Measurements from ENCODE around the gene TRAPPC1. TPM values are rescaled to one million over a fixed set of nuclear protein-coding genes. Genes with fewer than 3 reads are reported as not detected.

The TRAPPC1 gene
- total RNA-seq, 2 donors from 2014 or later, result 10.5 to 40.0 TPM

GRCh38 chr17:7894226-7894625 is 37.5 kb downstream of the TRAPPC1 start:
- ATAC-seq, result no peak
- H3K36me3 ChIP-seq (replicated peaks in 1 of 2; ENCODE audit: insufficient read depth in 1 of 2, low read depth in 2 of 2), result peaks cover 0 to 30% of the 10 kb centered on the region in 2 donors
- H3K4me3 ChIP-seq, result no peak overlapping the region
- WGBS, 2 donors, result 88 to 90% methylated on average over 9 of the region's 9 CpGs
- H3K9me3 ChIP-seq, result no peaks in the 10 kb centered on the region
- no peaks in the 10 kb centered on the region for H3K27me3 ChIP-seq
- H3K4me1 ChIP-seq, result peaks cover 11% of the 10 kb centered on the region
- intact Hi-C loops (cut with DNase I), result no loop called here
- TF ChIP-seq CTCF (IDR thresholded peaks at IDR 0.05), result no peak
- no peak for TF ChIP-seq POLR2A (IDR thresholded peaks at IDR 0.05)
- peak in 1 of 4 donors; percentile 4 for DNase-seq
- no peak overlapping the region for H3K27ac ChIP-seq

GRCh38 chr17:7893187-7893880 is 38.4 kb downstream of the TRAPPC1 start:
- 88 to 90% methylated on average over 7 to 15 of the region's 15 CpGs for WGBS, 2 donors
- Histone ChIP-seq H3K4me1 (peaks cover 20% of the 10 kb centered on the region), H3K4me3 (no peak overlapping the region), H3K36me3 (replicated peaks in 1 of 2; ENCODE audit: insufficient read depth in 1 of 2, low read depth in 2 of 2) (peaks cover 0 to 26% of the 10 kb centered on the region in 2 donors), H3K27ac (no peak overlapping the region), H3K9me3 (no peaks in the 10 kb centered on the region), H3K27me3 (no peaks in the 10 kb centered on the region)
- peak in 1 of 4 donors; percentile 4 for DNase-seq
- ATAC-seq, result no peak
- no peak for TF ChIP-seq POLR2A (IDR thresholded peaks at IDR 0.05)
- no peak for TF ChIP-seq CTCF (IDR thresholded peaks at IDR 0.05)
- intact Hi-C loops (cut with DNase I), result no loop called here

DNA sequence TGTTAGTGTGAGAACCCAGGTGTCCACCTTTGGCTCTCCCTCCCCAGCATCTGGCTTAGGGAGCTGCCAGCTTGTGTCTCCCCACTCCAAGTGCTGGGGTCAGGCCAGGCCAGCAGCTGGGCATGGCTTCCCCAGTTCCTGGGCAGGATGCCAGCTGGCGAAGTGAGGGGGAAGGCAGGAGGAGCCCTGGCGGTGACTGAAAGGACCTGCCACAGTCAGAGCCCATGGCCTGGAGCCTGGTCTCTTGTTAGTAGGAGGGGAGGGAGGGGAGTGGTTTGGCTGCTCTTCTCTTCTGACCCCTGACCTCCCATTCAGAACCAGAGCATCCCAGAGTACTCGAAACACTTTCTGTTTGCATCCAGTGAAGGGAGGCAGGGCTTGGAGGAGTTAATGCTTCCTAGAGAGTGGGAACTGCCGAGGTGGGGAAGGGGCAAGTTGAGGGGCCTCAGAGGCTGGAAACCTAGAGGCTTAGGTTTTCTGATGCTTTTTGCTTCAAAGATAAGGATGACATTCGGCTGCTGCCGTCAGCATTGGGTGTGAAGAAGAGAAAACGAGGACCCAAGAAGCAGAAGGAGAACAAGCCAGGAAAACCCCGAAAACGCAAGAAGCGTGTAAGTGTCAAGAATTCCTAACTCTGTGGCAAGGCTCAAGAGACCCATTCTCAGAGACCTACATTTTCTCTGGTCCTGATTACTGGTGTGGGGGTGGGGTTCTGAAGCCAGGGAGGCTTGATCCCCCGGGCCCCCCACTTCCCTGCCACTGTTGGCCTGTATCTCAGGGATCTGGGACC is 42.4 kb downstream of the TRAPPC1 start:
- intact Hi-C loops (cut with DNase I), result no loop called here
- H3K9me3 ChIP-seq, result no peaks in the 10 kb centered on the region
- H3K27ac ChIP-seq, result peak overlapping the region; percentile 90 to 98 (median 94)
- DNase-seq, result peak; percentile 98 to 100 (median 99)
- no peak overlapping the region for H3K4me3 ChIP-seq
- H3K4me1 ChIP-seq, result peaks cover 45% of the 10 kb centered on the region
- TF ChIP-seq CTCF (IDR thresholded peaks at IDR 0.05), result peak; percentile 18 to 90 (median 87)
- peak in 2 of 3 donors; percentile 32 to 45 for TF ChIP-seq POLR2A (IDR thresholded peaks at IDR 0.05)
- ATAC-seq, result peak; percentile 78
- peaks cover 0 to 14% of the 10 kb centered on the region in 2 donors for H3K36me3 ChIP-seq (replicated peaks in 1 of 2; ENCODE audit: insufficient read depth in 1 of 2, low read depth in 2 of 2)
- WGBS, 2 donors, result 39 to 52% methylated on average over 9 to 11 of the region's 11 CpGs
- H3K27me3 ChIP-seq, result no peaks in the 10 kb centered on the region

- H3K9me3 ChIP-seq, result no peaks in the 10 kb centered on the region
- intact Hi-C loops (cut with DNase I), result no loop called here
- DNase-seq, result peak; percentile 41 to 62 (median 58)
- no peak for TF ChIP-seq CTCF (IDR thresholded peaks at IDR 0.05)
- TF ChIP-seq POLR2A (IDR thresholded peaks at IDR 0.05), result no peak
- H3K4me3 ChIP-seq, result no peak within 1 kb of the TSS
- H3K27ac ChIP-seq, result peak within 1 kb of the TSS; percentile 90 to 98 (median 94)
- no peaks in the 10 kb centered on the region for H3K27me3 ChIP-seq
- peaks cover 53% of the 10 kb centered on the region for H3K4me1 ChIP-seq
- 22 to 26% methylated on average over 16 to 18 of the region's 18 CpGs for WGBS, 2 donors
- H3K36me3 ChIP-seq (replicated peaks in 1 of 2; ENCODE audit: insufficient read depth in 1 of 2, low read depth in 2 of 2), result peaks cover 0 to 7% of the 10 kb centered on the region in 2 donors
- ATAC-seq, result peak; percentile 20
Measured at GRCh38 chr17:7888184-7888920, 43.4 kb downstream of the TRAPPC1 start, which contains the start of gene CHD3. Gene CHD3, plus strand, starts transcription at chr17:7888789. Its CDS starts 212 bp downstream, at chr17:7889001.
